ENCODE measurements around the gene SLBP. TPM values are rescaled to one million over a fixed set of nuclear protein-coding genes. Genes with fewer than 3 reads are reported as not detected.

SLBP gene
- total RNA-seq, 2 donors from 2014 or later, result 52.1 to 60.7 TPM

GRCh38 chr4:1678244-1678643, 33.9 kb downstream of the SLBP start:
- DNase-seq, result no peak
- H3K9me3 Mint-ChIP-seq, result no peaks in the 10 kb centered on the region
- no peak overlapping the region for H3K27ac Mint-ChIP-seq
- H3K36me3 Mint-ChIP-seq (ENCODE audit: low read depth), result no peaks in the 10 kb centered on the region
- H3K4me3 Mint-ChIP-seq, result no peak overlapping the region
- H3K27me3 ChIP-seq (ENCODE audit: control insufficient read depth, insufficient read depth, low read length, poor library complexity, severe bottlenecking), result peaks cover 10% of the 10 kb centered on the region
- peaks cover 20% of the 10 kb centered on the region for H3K27me3 Mint-ChIP-seq (ENCODE audit: insufficient read depth)
- H3K27ac ChIP-seq (ENCODE audit: low read depth, low read length), result no peak overlapping the region
- no peak overlapping the region for H3K4me3 ChIP-seq (ENCODE audit: low read length)
- H3K4me1 ChIP-seq (ENCODE audit: control insufficient read depth, insufficient read depth, low read length), result no peaks in the 10 kb centered on the region
- H3K4me1 Mint-ChIP-seq, result peaks cover 4% of the 10 kb centered on the region
- H3K9ac ChIP-seq (ENCODE audit: extremely low read depth, low read length, poor library complexity, severe bottlenecking), result no peak overlapping the region
- no peaks in the 10 kb centered on the region for H3K9me3 ChIP-seq (ENCODE audit: control insufficient read depth, low read length)
- 77 to 95% methylated on average over 3 to 5 of the region's 5 CpGs for WGBS, 2 experiments (ENCODE audit: insufficient coverage in 1 of 2, insufficient read length in 1 of 2)
- H3K36me3 ChIP-seq (ENCODE audit: control insufficient read depth, insufficient read depth, low read length), result no peaks in the 10 kb centered on the region
- no peak for TF ChIP-seq CTCF (conservative IDR thresholded peaks at IDR 0.05)

GRCh38 chr4:1676605-1677525, 35.3 kb downstream of the SLBP start:
- 88 to 92% methylated on average over 19 to 24 of the region's 25 CpGs for WGBS, 2 experiments (ENCODE audit: insufficient coverage in 1 of 2, insufficient read length in 1 of 2)
- Histone ChIP-seq H3K36me3 (ENCODE audit: control insufficient read depth, insufficient read depth, low read length) (no peaks in the 10 kb centered on the region), H3K9me3 (ENCODE audit: control insufficient read depth, low read length) (no peaks in the 10 kb centered on the region), H3K9ac (ENCODE audit: extremely low read depth, low read length, poor library complexity, severe bottlenecking) (no peak overlapping the region), H3K4me3 (ENCODE audit: low read length) (no peak overlapping the region), H3K4me1 (ENCODE audit: control insufficient read depth, insufficient read depth, low read length) (no peaks in the 10 kb centered on the region), H3K27me3 (ENCODE audit: control insufficient read depth, insufficient read depth, low read length, poor library complexity, severe bottlenecking) (no peaks in the 10 kb centered on the region), H3K27ac (ENCODE audit: low read depth, low read length) (no peak overlapping the region)
- no peak for TF ChIP-seq CTCF (conservative IDR thresholded peaks at IDR 0.05)
- Mint-ChIP-seq H3K27ac (no peak overlapping the region), H3K4me1 (no peaks in the 10 kb centered on the region), H3K27me3 (ENCODE audit: insufficient read depth) (peaks cover 9% of the 10 kb centered on the region), H3K36me3 (ENCODE audit: low read depth) (no peaks in the 10 kb centered on the region), H3K4me3 (no peak overlapping the region), H3K9me3 (no peaks in the 10 kb centered on the region)
- no peak for DNase-seq

GRCh38 chr4:1675802-1676137, 36.3 kb downstream of the SLBP start:
- H3K4me1 Mint-ChIP-seq, result no peaks in the 10 kb centered on the region
- WGBS, 2 experiments (ENCODE audit: insufficient coverage in 1 of 2, insufficient read length in 1 of 2), result 81 to 88% methylated on average over 8 to 10 of the region's 10 CpGs

More at GRCh38 chr4:1675802-1676137, 36.3 kb downstream of the SLBP start:
- Histone ChIP-seq H3K4me1 (ENCODE audit: control insufficient read depth, insufficient read depth, low read length) (no peaks in the 10 kb centered on the region), H3K4me3 (ENCODE audit: low read length) (no peak overlapping the region), H3K9me3 (ENCODE audit: control insufficient read depth, low read length) (no peaks in the 10 kb centered on the region), H3K27me3 (ENCODE audit: control insufficient read depth, insufficient read depth, low read length, poor library complexity, severe bottlenecking) (no peaks in the 10 kb centered on the region), H3K9ac (ENCODE audit: extremely low read depth, low read length, poor library complexity, severe bottlenecking) (no peak overlapping the region), H3K27ac (ENCODE audit: low read depth, low read length) (no peak overlapping the region), H3K36me3 (ENCODE audit: control insufficient read depth, insufficient read depth, low read length) (no peaks in the 10 kb centered on the region)
- no peaks in the 10 kb centered on the region for H3K36me3 Mint-ChIP-seq (ENCODE audit: low read depth)
- no peak for DNase-seq
- peaks cover 2% of the 10 kb centered on the region for H3K27me3 Mint-ChIP-seq (ENCODE audit: insufficient read depth)
- H3K9me3 Mint-ChIP-seq, result no peaks in the 10 kb centered on the region
- no peak for TF ChIP-seq CTCF (conservative IDR thresholded peaks at IDR 0.05)
- no peak overlapping the region for H3K27ac Mint-ChIP-seq
- no peak overlapping the region for H3K4me3 Mint-ChIP-seq
